Cerebellar cortex (tissue), 1 donor: ENCODE results near the gene ST3GAL4.
"Not testable (repeated sequence)": the region's sequence is repeated elsewhere in the genome, so short reads cannot be mapped to it uniquely, and the experiment has no call there.

Experiments
- DNase-seq: peaks from one replicate; pipeline ENCODE4 v3.0.0-alpha.2; 2015; ENCODE audit warnings: low spot score

The ST3GAL4 gene

GRCh38 chr11:126364735-126365134, 9.2 kb downstream of the ST3GAL4 start:
- not testable (repeated sequence) for DNase-seq

- not testable (repeated sequence) for DNase-seq
Observed at GRCh38 chr11:126365508-126365907, 10.0 kb downstream of the ST3GAL4 start.

- DNase-seq = no peak
Observed at GRCh38 chr11:126366064-126366822, 10.8 kb downstream of the ST3GAL4 start.

- not testable (repeated sequence) for DNase-seq
Observed at GRCh38 chr11:126366823-126367654, 11.6 kb downstream of the ST3GAL4 start.

GRCh38 chr11:126367806-126368205, 12.3 kb downstream of the ST3GAL4 start:
- DNase-seq = not testable (repeated sequence)

GRCh38 chr11:126368336-126369119, 13.0 kb downstream of the ST3GAL4 start:
- not testable (repeated sequence) for DNase-seq

- no peak for DNase-seq
Observed at GRCh38 chr11:126370016-126370415, 14.5 kb downstream of the ST3GAL4 start.

GRCh38 chr11:126371595-126371994, 16.1 kb downstream of the ST3GAL4 start:
- DNase-seq = no peak

- not testable (repeated sequence) for DNase-seq
Observed at GRCh38 chr11:126373389-126374066, 18.0 kb downstream of the ST3GAL4 start.

GRCh38 chr11:126374562-126375300, 19.2 kb downstream of the ST3GAL4 start:
- DNase-seq = not testable (repeated sequence)

GRCh38 chr11:126375726-126376125, 20.2 kb downstream of the ST3GAL4 start:
- no peak for DNase-seq

GRCh38 chr11:126378763-126379162, 23.3 kb downstream of the ST3GAL4 start:
- no peak for DNase-seq

GRCh38 chr11:126380909-126381308, 25.4 kb downstream of the ST3GAL4 start:
- DNase-seq = no peak

- DNase-seq = not testable (repeated sequence)
Observed at GRCh38 chr11:126381960-126382359, 26.5 kb downstream of the ST3GAL4 start.

- not testable (repeated sequence) for DNase-seq
Observed at GRCh38 chr11:126382641-126383040, 27.2 kb downstream of the ST3GAL4 start.

- no peak for DNase-seq
Observed at GRCh38 chr11:126383339-126384335, 28.2 kb downstream of the ST3GAL4 start.

GRCh38 chr11:126384449-126385070, 29.1 kb downstream of the ST3GAL4 start:
- no peak for DNase-seq

GRCh38 chr11:126385991-126386728, 30.7 kb downstream of the ST3GAL4 start:
- no peak for DNase-seq

GRCh38 chr11:126386729-126387071, 31.2 kb downstream of the ST3GAL4 start:
- not testable (repeated sequence) for DNase-seq
